HG02610 (cell line): Measurements from ENCODE around the gene OR6N2.

Source experiments
- ATAC-seq: cut with Tn5 transposase; IDR thresholded peaks from one replicate; pipeline ENCODE4 v1.9.1; 2021; ENCODE audit warnings: mild to moderate bottlenecking, moderate library complexity; ENCODE audit not compliant: unreplicated experiment

OR6N2 gene

DNA sequence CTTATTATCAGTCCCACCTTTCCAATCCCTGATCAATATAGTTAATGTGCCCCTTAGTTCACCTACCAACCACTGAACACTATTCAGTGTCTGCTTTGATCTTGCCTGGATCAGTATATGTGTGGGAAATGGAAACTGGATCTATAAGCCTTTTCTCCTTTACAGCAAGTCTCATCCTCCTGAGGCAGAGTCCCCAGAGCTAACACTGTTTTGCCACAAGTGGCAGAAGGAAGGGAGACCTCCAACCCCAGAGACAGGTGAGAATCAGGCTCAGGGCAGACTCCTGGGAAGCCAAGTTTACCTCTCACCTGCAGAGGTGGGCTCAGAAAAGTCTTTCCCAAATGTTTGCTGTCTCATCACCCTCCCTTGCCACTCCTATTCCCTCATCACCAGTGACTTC lies at the start of gene OR6N2:
Gene OR6N2, minus strand, starts transcription at position 101 of the 400 bp plus-strand sequence. CDS start 3,569 bp downstream, outside the sequence.
- no peak for ATAC-seq

DNA sequence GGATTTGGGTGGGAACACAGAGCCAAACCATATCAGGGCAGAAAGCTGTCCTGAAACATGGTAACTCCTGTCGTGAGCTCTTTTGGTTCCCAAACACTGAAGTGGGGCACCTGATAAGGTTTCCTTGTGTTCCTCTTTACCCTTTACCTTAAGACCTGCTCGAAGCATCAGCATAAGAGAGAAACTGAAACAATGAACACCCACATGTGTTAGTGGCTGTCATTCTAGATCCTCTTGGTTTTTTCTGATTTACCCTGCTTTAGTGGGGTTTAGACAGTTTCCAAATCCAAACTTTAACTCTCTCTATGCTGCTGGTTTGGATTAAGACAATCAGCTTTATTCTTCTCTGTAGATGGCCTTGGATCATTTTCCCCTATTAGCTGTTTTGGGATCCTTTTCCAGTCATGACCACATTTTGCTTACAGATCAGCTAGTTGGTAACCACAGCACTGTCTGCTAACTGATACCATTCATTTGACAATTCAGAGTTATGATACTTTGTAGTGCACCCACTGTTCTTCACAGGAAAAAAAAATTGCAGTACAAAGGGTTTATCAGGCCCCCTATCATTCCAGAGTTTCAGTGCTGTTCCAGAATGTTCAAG lies 49.2 kb upstream of the OR6N2 start:
- ATAC-seq: peak; percentile 59

- no peak for ATAC-seq
These were observed 40.7 kb upstream of the OR6N2 start for GRCh38 chr1:158821723-158822122.

- ATAC-seq: peak; percentile 82
These were observed 38.7 kb upstream of the OR6N2 start for GRCh38 chr1:158819461-158820443.

GRCh38 chr1:158818975-158819431 lies 38.0 kb upstream of the OR6N2 start:
- ATAC-seq: peak; percentile 11

GRCh38 chr1:158818560-158818959 lies 37.6 kb upstream of the OR6N2 start:
- no peak for ATAC-seq

- no peak for ATAC-seq
These were observed 34.0 kb upstream of the OR6N2 start for GRCh38 chr1:158814970-158815369.

GRCh38 chr1:158813164-158813563 lies 32.2 kb upstream of the OR6N2 start:
- no peak for ATAC-seq

GRCh38 chr1:158812336-158812735 lies 31.3 kb upstream of the OR6N2 start:
- no peak for ATAC-seq

DNA sequence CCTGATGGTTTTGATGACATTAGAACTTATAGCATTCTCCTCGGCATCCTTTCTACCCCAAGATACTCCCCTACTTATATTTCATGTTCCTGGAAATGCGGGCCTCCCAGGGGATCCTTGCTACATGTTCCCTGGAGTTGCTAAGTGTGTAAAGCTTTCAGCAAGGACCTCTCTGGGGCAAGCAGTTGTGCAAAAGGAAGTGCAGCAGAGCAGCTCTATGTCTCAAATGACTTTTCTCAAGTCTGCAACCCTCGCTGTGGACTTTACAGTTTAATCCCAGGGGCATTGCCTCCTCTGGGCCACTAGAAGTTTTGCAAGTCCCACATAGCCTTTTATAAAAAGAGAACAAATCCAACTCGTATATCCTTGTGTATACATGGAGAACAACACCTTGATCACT lies 29.3 kb upstream of the OR6N2 start:
- no peak for ATAC-seq

DNA sequence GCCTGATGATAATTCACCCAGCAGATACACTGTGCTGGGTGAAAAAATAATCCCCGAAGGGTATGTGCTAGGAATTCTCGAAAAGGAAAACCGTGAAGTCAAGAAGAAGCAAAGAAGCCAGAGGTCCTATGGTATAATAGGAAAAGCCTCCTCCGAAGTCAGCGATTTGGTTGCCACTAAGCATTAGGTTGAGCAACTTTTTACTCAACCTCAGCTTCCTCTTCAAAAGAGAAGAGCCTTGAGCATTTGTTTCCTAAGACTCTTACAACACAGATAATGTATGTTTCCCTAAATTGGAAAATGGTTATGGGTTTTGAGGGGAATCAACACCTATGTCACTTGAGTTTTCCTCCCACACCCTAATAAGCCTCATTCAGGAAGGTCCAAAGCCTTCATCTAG lies 28.9 kb upstream of the OR6N2 start:
- ATAC-seq: no peak

GRCh38 chr1:158809256-158809655 lies 28.3 kb upstream of the OR6N2 start:
- no peak for ATAC-seq

DNA sequence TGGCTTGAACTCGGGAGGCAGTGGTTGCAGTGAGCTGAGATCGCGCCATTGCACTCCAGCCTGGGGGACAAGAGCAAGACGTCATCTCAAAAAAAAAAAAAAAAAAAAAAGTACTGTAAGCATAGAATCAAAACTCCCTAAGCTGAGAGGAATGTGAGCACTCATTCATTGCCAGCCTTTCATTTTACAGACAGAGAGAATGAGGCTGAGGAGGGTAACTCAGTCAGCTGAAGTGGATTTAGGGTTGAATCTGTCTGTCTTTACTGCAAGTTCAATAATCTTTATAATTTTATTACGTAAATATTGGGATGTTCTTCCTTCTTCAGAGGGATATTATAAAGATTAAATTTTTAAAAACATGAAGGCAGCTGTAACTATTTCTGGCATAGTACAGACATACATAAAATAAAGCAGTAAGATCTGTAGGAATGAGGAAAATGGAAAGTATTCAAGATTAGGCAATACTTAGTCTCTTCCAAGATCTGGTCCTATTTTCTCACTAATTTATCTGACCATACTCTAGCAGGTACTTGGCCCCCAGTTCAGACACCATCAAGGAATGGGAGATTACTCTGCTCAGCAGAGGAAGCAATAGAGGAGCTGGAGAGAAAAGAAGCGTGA lies 26.0 kb upstream of the OR6N2 start:
- ATAC-seq: no peak

DNA sequence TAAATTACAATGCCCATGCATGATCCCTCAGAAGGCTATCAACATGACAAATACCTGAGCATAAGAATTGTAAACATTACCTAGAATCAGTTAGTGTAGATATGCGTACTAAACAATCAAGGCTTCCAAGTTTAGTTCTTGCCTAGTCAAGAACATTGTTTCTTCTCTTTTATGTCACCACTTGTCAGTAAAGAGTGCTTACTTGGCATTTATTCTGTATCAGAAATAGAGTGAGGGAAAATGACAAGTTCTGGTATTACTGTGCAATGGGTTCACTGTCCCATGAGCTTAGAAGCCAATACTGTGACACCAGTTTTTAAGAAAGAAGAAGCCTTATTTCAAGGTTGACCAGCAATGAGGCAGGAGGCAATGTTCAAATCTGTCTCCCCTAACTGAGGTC lies 22.7 kb upstream of the OR6N2 start:
- ATAC-seq: no peak

GRCh38 chr1:158801396-158801795 lies 20.4 kb upstream of the OR6N2 start:
- ATAC-seq: no peak

- no peak for ATAC-seq
These were observed 19.5 kb upstream of the OR6N2 start for GRCh38 chr1:158800526-158800925.

- ATAC-seq: no peak
These were observed 18.7 kb upstream of the OR6N2 start for GRCh38 chr1:158799689-158800088.

DNA sequence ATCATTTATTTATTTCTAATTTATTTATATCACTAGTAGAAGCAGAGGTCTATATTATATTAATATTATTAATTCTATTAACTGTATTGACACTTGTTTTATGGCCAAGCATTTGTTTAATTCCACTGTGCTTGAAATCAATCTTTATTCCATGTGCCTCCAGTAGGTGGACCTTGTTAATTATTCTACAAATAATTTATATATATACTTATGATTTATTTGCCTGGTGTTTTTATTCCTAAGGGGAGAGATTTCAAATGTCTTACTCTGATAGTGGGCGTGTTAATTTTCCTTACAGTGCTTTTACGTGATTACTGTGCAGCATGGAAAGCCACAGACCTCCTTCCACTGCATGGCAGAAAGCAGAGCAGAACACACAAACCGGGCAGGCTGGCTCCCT lies 17.5 kb upstream of the OR6N2 start:
- ATAC-seq: no peak

GRCh38 chr1:158794247-158794646 lies 13.2 kb upstream of the OR6N2 start:
- ATAC-seq: no peak

- ATAC-seq: no peak
These were observed 12.6 kb upstream of the OR6N2 start for GRCh38 chr1:158793604-158794003.
